ENCODE measurements around the gene SCARB2. TPM values are rescaled to one million over a fixed set of nuclear protein-coding genes. Genes with fewer than 3 reads are reported as not detected.

SCARB2 gene, protein sequence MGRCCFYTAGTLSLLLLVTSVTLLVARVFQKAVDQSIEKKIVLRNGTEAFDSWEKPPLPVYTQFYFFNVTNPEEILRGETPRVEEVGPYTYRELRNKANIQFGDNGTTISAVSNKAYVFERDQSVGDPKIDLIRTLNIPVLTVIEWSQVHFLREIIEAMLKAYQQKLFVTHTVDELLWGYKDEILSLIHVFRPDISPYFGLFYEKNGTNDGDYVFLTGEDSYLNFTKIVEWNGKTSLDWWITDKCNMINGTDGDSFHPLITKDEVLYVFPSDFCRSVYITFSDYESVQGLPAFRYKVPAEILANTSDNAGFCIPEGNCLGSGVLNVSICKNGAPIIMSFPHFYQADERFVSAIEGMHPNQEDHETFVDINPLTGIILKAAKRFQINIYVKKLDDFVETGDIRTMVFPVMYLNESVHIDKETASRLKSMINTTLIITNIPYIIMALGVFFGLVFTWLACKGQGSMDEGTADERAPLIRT
- total RNA-seq (ENCODE audit: unreplicated experiment), result 330 TPM
- long read RNA-seq, full-length matches to known transcripts, result 52 of 58 reads
- long read RNA-seq, partial matches to known transcripts, result 1 of 58 reads
- long read RNA-seq, other reads (novel, unspliced or antisense), result 5 of 58 reads

DNA sequence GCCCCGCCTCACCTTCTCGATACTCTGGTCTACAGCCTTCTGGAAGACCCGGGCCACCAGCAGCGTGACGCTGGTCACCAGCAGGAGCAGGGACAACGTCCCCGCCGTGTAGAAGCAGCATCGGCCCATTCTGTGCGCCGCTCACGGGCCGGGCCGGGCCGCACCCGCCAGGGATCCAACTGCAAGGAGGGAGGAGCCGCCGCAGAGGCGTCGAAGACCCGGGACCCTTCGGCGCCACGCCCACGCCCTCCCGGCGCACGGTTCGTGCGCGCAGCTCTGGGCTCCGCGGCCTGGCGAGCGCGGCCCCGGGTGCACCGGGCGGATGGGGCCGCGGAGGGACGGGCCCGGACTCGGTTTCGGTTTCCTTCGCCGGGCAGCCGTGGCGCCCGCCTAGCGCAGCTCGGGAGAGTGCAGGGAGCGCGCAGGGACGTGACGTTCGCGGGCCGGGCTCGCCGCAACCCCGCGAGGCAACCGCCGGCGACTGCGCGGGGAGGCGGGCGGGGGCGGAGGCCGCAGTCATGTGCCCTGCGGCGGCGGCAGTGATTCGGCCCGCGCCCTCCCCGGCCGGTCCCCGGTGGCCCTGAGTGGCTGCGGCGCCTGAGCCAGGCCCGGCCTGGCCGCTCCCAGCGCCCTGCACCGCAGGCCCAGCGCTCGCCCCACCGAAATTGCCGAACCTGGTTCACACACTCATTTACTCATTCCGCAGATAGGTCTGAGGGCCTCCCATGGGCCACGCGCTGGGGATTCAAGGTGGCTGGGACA, at the start of gene SCARB2:
Gene SCARB2 (minus strand): TSS at position 410 of the 762 bp plus-strand sequence. CDS start 281 bp downstream, at position 129.
- H3K36me3 Mint-ChIP-seq (ENCODE audit: unreplicated experiment), result peaks cover 6% of the 10 kb centered on the region
- peaks cover 19% of the 10 kb centered on the region for H3K9me3 Mint-ChIP-seq (ENCODE audit: unreplicated experiment)
- peaks cover 50% of the 10 kb centered on the region for H3K4me1 Mint-ChIP-seq (ENCODE audit: low read depth, unreplicated experiment)
- peak; percentile 92 for DNase-seq
- H3K27ac Mint-ChIP-seq (ENCODE audit: unreplicated experiment), result peak within 1 kb of the TSS; percentile 96
- peak within 1 kb of the TSS; percentile 96 for H3K4me3 Mint-ChIP-seq (ENCODE audit: unreplicated experiment)
- peaks cover 14% of the 10 kb centered on the region for H3K27me3 Mint-ChIP-seq (ENCODE audit: unreplicated experiment)
- TF ChIP-seq, protein P1, sequence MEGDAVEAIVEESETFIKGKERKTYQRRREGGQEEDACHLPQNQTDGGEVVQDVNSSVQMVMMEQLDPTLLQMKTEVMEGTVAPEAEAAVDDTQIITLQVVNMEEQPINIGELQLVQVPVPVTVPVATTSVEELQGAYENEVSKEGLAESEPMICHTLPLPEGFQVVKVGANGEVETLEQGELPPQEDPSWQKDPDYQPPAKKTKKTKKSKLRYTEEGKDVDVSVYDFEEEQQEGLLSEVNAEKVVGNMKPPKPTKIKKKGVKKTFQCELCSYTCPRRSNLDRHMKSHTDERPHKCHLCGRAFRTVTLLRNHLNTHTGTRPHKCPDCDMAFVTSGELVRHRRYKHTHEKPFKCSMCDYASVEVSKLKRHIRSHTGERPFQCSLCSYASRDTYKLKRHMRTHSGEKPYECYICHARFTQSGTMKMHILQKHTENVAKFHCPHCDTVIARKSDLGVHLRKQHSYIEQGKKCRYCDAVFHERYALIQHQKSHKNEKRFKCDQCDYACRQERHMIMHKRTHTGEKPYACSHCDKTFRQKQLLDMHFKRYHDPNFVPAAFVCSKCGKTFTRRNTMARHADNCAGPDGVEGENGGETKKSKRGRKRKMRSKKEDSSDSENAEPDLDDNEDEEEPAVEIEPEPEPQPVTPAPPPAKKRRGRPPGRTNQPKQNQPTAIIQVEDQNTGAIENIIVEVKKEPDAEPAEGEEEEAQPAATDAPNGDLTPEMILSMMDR (IDR thresholded peaks at IDR 0.05; ENCODE audit: partially characterized antibody, unreplicated experiment), result no peak

DNA sequence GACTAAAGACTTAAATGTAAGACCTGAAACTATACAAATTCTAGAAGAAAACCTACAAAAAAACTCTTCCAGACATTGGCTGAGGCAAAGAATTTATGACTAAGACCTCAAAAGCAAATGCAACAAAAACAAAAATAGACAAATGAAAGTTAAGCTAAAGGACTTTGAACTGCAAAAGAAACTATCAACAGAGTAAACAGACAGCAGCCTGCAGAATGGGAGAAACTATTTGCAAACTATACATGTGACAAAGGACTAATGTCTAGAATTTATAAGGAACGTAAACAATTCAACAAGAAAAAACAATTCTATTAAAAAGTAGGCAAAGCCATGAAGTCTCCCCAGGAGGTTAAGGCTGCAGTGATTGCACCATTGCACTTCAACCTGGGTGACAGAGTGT, 46.9 kb upstream of the SCARB2 start:
- TF ChIP-seq, protein P1 (IDR thresholded peaks at IDR 0.05; ENCODE audit: partially characterized antibody, unreplicated experiment), result no peak
- Mint-ChIP-seq H3K9me3 (ENCODE audit: unreplicated experiment) (no peaks in the 10 kb centered on the region), H3K4me3 (ENCODE audit: unreplicated experiment) (no peak overlapping the region), H3K27ac (ENCODE audit: unreplicated experiment) (no peak overlapping the region), H3K36me3 (ENCODE audit: unreplicated experiment) (peaks cover 6% of the 10 kb centered on the region), H3K4me1 (ENCODE audit: low read depth, unreplicated experiment) (no peaks in the 10 kb centered on the region), H3K27me3 (ENCODE audit: unreplicated experiment) (peaks cover 1% of the 10 kb centered on the region)
- DNase-seq, result no peak

DNA sequence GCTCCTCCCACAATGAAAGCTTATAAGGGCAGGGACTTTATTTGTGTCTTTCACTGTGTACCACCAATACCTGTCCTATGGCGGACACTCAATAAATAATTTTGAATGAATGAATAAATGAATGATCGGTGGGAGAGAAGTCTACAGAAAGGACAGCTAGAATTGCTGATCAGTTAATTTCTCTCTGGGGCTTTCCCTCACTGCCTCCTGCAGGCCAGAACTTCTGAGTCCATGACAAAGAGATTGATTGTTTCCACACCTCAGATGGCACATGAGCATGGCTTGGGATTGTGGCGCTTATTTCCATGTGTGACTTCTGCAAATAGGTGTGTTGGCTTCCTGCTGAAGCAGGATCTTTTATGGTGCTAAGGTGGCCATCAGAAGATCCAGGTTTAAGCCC, 44.2 kb upstream of the SCARB2 start:
- DNase-seq, result no peak
- TF ChIP-seq, protein P1 (IDR thresholded peaks at IDR 0.05; ENCODE audit: partially characterized antibody, unreplicated experiment), result no peak
- Mint-ChIP-seq H3K27ac (ENCODE audit: unreplicated experiment) (no peak overlapping the region), H3K4me1 (ENCODE audit: low read depth, unreplicated experiment) (peaks cover 10% of the 10 kb centered on the region), H3K9me3 (ENCODE audit: unreplicated experiment) (peaks cover under 1% of the 10 kb centered on the region), H3K36me3 (ENCODE audit: unreplicated experiment) (peaks cover 6% of the 10 kb centered on the region), H3K27me3 (ENCODE audit: unreplicated experiment) (no peaks in the 10 kb centered on the region), H3K4me3 (ENCODE audit: unreplicated experiment) (no peak overlapping the region)

DNA sequence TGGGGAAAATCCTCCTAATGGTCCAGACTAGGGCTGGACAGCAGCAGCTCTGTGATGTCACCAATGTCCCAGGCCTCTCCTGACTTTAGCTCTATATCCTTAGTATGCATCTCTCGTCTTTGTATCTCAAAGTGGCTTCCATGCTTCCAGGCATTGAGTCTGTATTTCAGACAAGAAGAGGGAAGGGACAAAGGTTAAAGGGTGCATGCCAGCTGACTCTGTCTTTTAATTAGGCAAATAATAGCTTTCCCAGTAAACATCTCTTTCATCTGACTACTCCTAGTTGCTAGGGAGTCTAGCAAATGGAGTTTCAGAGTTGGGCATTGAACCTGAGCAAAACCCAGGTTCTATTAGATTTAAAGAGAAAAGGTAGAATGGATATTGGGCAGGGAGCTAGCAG, 43.3 kb upstream of the SCARB2 start:
- TF ChIP-seq, protein P1 (IDR thresholded peaks at IDR 0.05; ENCODE audit: partially characterized antibody, unreplicated experiment), result no peak
- Mint-ChIP-seq H3K36me3 (ENCODE audit: unreplicated experiment) (peaks cover 6% of the 10 kb centered on the region), H3K9me3 (ENCODE audit: unreplicated experiment) (peaks cover 8% of the 10 kb centered on the region), H3K4me3 (ENCODE audit: unreplicated experiment) (no peak overlapping the region), H3K27ac (ENCODE audit: unreplicated experiment) (no peak overlapping the region), H3K4me1 (ENCODE audit: low read depth, unreplicated experiment) (peaks cover 18% of the 10 kb centered on the region), H3K27me3 (ENCODE audit: unreplicated experiment) (peaks cover 4% of the 10 kb centered on the region)
- no peak for DNase-seq

Data from glutamatergic neuron (in vitro differentiated cells).